NCI-H510A (cell line): ENCODE results near the gene LGR6.
"Not testable (repeated sequence)": the region's sequence is repeated elsewhere in the genome, so short reads cannot be mapped to it uniquely, and the experiment has no call there.

Source experiments
- DNase-seq: peaks from one replicate; lab custom pipeline; 2025; lab: John Stamatoyannopoulos, UW

Gene LGR6

GRCh38 chr1:202240956-202241355 is 47.4 kb downstream of the LGR6 start:
- no peak for DNase-seq

GRCh38 chr1:202241376-202242079 is 47.9 kb downstream of the LGR6 start:
- DNase-seq = no peak

- no peak for DNase-seq
These were observed 48.5 kb downstream of the LGR6 start for GRCh38 chr1:202242080-202242419.

GRCh38 chr1:202243006-202243405 is 49.4 kb downstream of the LGR6 start:
- no peak for DNase-seq

GRCh38 chr1:202244841-202245261 is 51.3 kb downstream of the LGR6 start:
- no peak for DNase-seq

- no peak for DNase-seq
These were observed 51.8 kb downstream of the LGR6 start for GRCh38 chr1:202245391-202245790.

- no peak for DNase-seq
These were observed 53.5 kb downstream of the LGR6 start for GRCh38 chr1:202247104-202247503.

- DNase-seq = no peak
These were observed 54.5 kb downstream of the LGR6 start for GRCh38 chr1:202247837-202248795.

- DNase-seq = no peak
These were observed 55.3 kb downstream of the LGR6 start for GRCh38 chr1:202248861-202249260.

- DNase-seq = no peak
These were observed 55.8 kb downstream of the LGR6 start for GRCh38 chr1:202249436-202249835.

GRCh38 chr1:202249846-202250245 is 56.2 kb downstream of the LGR6 start:
- no peak for DNase-seq

- no peak for DNase-seq
These were observed 57.4 kb downstream of the LGR6 start for GRCh38 chr1:202250982-202251381.

GRCh38 chr1:202251424-202252256 is 58.0 kb downstream of the LGR6 start:
- DNase-seq = no peak

- DNase-seq = no peak
These were observed 58.7 kb downstream of the LGR6 start for GRCh38 chr1:202252271-202252670.

- DNase-seq = no peak
These were observed 61.1 kb downstream of the LGR6 start for GRCh38 chr1:202254454-202255252.

GRCh38 chr1:202255343-202255742 is 61.7 kb downstream of the LGR6 start:
- no peak for DNase-seq

- DNase-seq = no peak
These were observed 66.1 kb downstream of the LGR6 start for GRCh38 chr1:202259705-202260104.

- DNase-seq = not testable (repeated sequence)
These were observed 67.8 kb downstream of the LGR6 start for GRCh38 chr1:202261209-202261958.

GRCh38 chr1:202263628-202264027 is 70.0 kb downstream of the LGR6 start:
- DNase-seq = no peak

GRCh38 chr1:202264300-202264699 is 70.7 kb downstream of the LGR6 start:
- no peak for DNase-seq

GRCh38 chr1:202264726-202265125 is 71.1 kb downstream of the LGR6 start:
- DNase-seq = no peak
